ENCODE data around the gene GTF2F2. TPM values are rescaled to one million over a fixed set of nuclear protein-coding genes. Genes with fewer than 3 reads are reported as not detected.

GTF2F2 gene
- total RNA-seq, 4 donors from 2014 or later, result 11.5 to 16.9 (median 13.3) TPM

DNA sequence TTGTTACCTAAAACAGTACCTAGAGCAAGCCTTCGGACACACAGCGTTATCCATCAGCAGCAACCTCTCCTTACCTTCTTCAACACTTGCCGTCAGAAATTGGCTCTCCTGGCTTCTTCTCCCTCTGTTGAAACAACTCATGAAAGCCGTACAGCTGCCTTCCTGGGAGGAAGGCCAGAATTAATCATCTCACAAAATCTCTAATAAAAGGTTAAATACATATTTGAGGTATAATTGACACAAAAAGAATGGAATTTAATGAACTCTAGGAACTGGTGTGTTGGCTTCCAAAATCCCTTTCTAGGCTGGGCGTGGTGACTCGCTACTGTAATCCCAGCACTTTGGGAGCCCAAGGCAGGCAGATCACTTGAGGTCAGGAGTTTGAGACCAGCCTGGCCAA, 37.3 kb upstream of the GTF2F2 start:
- no peak for ATAC-seq
- DNase-seq, result no peak
- intact Hi-C loops (cut with DNase I; ENCODE audit: low total_unique reads), result no loop called here
- Histone ChIP-seq H3K27ac (no peak overlapping the region), H3K36me3 (no peaks in the 10 kb centered on the region), H3K4me1 (peaks cover 10 to 11% of the 10 kb centered on the region in 2 donors), H3K27me3 (no peaks in the 10 kb centered on the region), H3K4me3 (no peak overlapping the region), H3K9me3 (no peaks in the 10 kb centered on the region)
- no peak for TF ChIP-seq POLR2A (IDR thresholded peaks at IDR 0.05)
- TF ChIP-seq, protein P1, sequence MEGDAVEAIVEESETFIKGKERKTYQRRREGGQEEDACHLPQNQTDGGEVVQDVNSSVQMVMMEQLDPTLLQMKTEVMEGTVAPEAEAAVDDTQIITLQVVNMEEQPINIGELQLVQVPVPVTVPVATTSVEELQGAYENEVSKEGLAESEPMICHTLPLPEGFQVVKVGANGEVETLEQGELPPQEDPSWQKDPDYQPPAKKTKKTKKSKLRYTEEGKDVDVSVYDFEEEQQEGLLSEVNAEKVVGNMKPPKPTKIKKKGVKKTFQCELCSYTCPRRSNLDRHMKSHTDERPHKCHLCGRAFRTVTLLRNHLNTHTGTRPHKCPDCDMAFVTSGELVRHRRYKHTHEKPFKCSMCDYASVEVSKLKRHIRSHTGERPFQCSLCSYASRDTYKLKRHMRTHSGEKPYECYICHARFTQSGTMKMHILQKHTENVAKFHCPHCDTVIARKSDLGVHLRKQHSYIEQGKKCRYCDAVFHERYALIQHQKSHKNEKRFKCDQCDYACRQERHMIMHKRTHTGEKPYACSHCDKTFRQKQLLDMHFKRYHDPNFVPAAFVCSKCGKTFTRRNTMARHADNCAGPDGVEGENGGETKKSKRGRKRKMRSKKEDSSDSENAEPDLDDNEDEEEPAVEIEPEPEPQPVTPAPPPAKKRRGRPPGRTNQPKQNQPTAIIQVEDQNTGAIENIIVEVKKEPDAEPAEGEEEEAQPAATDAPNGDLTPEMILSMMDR (IDR thresholded peaks at IDR 0.05 in 4 of 5, conservative IDR thresholded peaks at IDR 0.05 in 1 of 5), result no peak
- in situ Hi-C loops (cut with MboI; ENCODE audit: low sequenced_read_pairs in 4 of 4), result no loop called here

DNA sequence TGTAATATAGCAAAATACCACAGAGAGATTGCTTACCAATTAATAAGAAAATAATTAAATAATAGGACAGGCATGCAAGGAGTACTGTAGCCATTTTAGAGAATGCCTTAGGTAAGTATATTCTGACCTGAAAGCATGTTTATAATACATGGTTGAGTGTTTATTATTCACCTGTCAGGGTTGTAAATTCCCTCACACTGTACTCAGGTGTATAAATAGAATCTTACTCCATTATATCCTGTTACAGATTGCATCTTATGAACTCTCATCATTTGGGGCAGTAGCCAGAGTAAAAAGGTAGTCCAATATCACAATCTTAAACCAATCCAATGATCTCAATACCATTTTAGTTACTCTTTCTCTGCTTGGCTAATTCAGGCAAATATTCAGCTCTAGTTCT, 35.8 kb upstream of the GTF2F2 start:
- Histone ChIP-seq H3K27me3 (no peaks in the 10 kb centered on the region), H3K9me3 (no peaks in the 10 kb centered on the region), H3K27ac (peak overlapping the region in 2 of 4 donors; percentile 50 to 53), H3K36me3 (no peaks in the 10 kb centered on the region), H3K4me3 (no peak overlapping the region), H3K4me1 (peaks cover 10 to 11% of the 10 kb centered on the region in 2 donors)
- ATAC-seq, result peak; percentile 95 to 98
- intact Hi-C loops (cut with DNase I; ENCODE audit: low total_unique reads) (no loop called here), in situ Hi-C loops (cut with MboI; ENCODE audit: low sequenced_read_pairs in 4 of 4) (no loop called here)
- TF ChIP-seq, protein P1 (IDR thresholded peaks at IDR 0.05 in 4 of 5, conservative IDR thresholded peaks at IDR 0.05 in 1 of 5), result no peak
- no peak for TF ChIP-seq POLR2A (IDR thresholded peaks at IDR 0.05)
- DNase-seq, result no peak

GRCh38 chr13:45086484-45086883, 33.8 kb upstream of the GTF2F2 start:
- TF ChIP-seq POLR2A (IDR thresholded peaks at IDR 0.05), result no peak
- TF ChIP-seq, protein P1 (IDR thresholded peaks at IDR 0.05 in 4 of 5, conservative IDR thresholded peaks at IDR 0.05 in 1 of 5), result no peak
- Histone ChIP-seq H3K27ac (no peak overlapping the region), H3K4me1 (peaks cover 10 to 11% of the 10 kb centered on the region in 2 donors), H3K9me3 (no peaks in the 10 kb centered on the region), H3K27me3 (no peaks in the 10 kb centered on the region), H3K4me3 (no peak overlapping the region), H3K36me3 (no peaks in the 10 kb centered on the region)
- ATAC-seq, result no peak
- intact Hi-C loops (cut with DNase I; ENCODE audit: low total_unique reads), result no loop called here
- no peak for DNase-seq
- in situ Hi-C loops (cut with MboI; ENCODE audit: low sequenced_read_pairs in 4 of 4), result no loop called here

GRCh38 chr13:45092663-45093062, 27.6 kb upstream of the GTF2F2 start:
- TF ChIP-seq, protein P1 (IDR thresholded peaks at IDR 0.05 in 4 of 5, conservative IDR thresholded peaks at IDR 0.05 in 1 of 5), result no peak
- intact Hi-C loops (cut with DNase I; ENCODE audit: low total_unique reads) (no loop called here), in situ Hi-C loops (cut with MboI; ENCODE audit: low sequenced_read_pairs in 4 of 4) (no loop called here)
- no peak overlapping the region for H3K4me3 ChIP-seq
- no peaks in the 10 kb centered on the region for H3K36me3 ChIP-seq
- H3K27ac ChIP-seq, result no peak overlapping the region
- DNase-seq, result no peak
- H3K4me1 ChIP-seq, result no peaks in the 10 kb centered on the region
- H3K9me3 ChIP-seq, result no peaks in the 10 kb centered on the region
- no peaks in the 10 kb centered on the region for H3K27me3 ChIP-seq
- ATAC-seq, result no peak

DNA sequence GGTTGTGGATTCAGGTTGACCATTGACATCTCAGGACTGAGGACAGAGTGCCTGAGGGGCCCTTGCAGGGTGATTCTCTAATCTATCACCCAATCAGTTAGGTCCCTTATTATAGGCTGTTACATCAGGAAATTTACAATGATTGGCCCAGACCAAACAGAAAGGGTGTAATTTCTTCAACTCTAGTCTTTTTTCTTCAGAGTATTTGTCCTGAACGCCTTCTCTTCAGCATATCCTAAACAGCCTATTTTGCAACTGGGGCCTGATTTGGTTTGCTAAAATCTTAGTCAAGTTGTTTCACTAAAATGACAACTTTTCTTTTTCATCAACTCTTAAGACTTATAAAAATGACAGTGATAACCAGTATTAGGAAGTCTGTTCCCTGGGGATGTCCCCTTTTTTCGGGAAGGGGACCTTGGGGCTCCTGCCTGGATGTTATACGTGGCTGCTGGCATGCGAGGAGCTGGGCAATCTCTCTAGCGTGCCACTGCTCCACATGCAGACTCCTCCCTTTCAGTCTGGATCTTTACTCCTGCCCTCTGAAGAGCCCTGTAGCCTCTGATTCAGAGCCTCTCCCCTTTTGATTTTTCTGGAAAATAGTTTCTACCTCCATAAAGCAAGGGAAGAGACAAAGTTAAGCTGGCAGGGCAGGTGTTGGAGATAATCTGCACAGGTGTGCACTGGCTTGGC, 19.6 kb upstream of the GTF2F2 start:
- Histone ChIP-seq H3K36me3 (no peaks in the 10 kb centered on the region), H3K9me3 (no peaks in the 10 kb centered on the region), H3K4me1 (no peaks in the 10 kb centered on the region), H3K27me3 (no peaks in the 10 kb centered on the region), H3K4me3 (no peak overlapping the region), H3K27ac (no peak overlapping the region)
- no peak for DNase-seq
- TF ChIP-seq, protein P1 (IDR thresholded peaks at IDR 0.05 in 4 of 5, conservative IDR thresholded peaks at IDR 0.05 in 1 of 5), result no peak
- no peak for TF ChIP-seq POLR2A (IDR thresholded peaks at IDR 0.05)
- no peak for ATAC-seq
- intact Hi-C loops (cut with DNase I; ENCODE audit: low total_unique reads), result no loop called here
- in situ Hi-C loops (cut with MboI; ENCODE audit: low sequenced_read_pairs in 4 of 4), result no loop called here
